ENCODE data around the gene DOK4. TPM values are rescaled to one million over a fixed set of nuclear protein-coding genes. Genes with fewer than 3 reads are reported as not detected.

DOK4 gene
- total RNA-seq, 1 experiment from 2014 or later = 13.1 TPM

- Histone ChIP-seq H4K91ac (ENCODE audit: insufficient read length, low read depth, low read length) (no peak overlapping the region), H4K20me1 (ENCODE audit: control insufficient read depth, insufficient read depth, insufficient read length) (no peaks in the 10 kb centered on the region), H2BK15ac (ENCODE audit: low read depth, low read length) (no peak overlapping the region), H3K27me3 (ENCODE audit: insufficient read depth, low read length) (no peaks in the 10 kb centered on the region), H4K5ac (ENCODE audit: insufficient read length, low read depth, low read length) (no peak overlapping the region), H2BK20ac (ENCODE audit: low read depth, low read length, poor library complexity, severe bottlenecking) (no peak overlapping the region), H3K9ac (ENCODE audit: extremely low read depth, insufficient read length, low read length) (no peak overlapping the region), H3K79me1 (ENCODE audit: insufficient read depth, low read depth, low read length, poor library complexity, severe bottlenecking) (no peaks in the 10 kb centered on the region), H3K56ac (ENCODE audit: insufficient read length, low read depth, low read length) (no peak overlapping the region), H4K8ac (replicated peaks; ENCODE audit: insufficient read length, low read depth, low read length) (no peak overlapping the region), H2BK120ac (ENCODE audit: low read depth, low read length, poor library complexity, severe bottlenecking) (no peak overlapping the region), H3K4ac (ENCODE audit: low read depth, low read length) (no peak overlapping the region), H3K4me2 (ENCODE audit: insufficient read depth, insufficient read length, low read length) (no peak overlapping the region), H3K14ac (ENCODE audit: insufficient read depth, low read length) (no peak overlapping the region), H2BK12ac (ENCODE audit: insufficient read length, low read depth, low read length) (no peak overlapping the region), H3K23me2 (ENCODE audit: insufficient read length, low read depth, low read length, poor library complexity, severe bottlenecking) (no peaks in the 10 kb centered on the region), H3T11ph (ENCODE audit: low read length) (no peak overlapping the region), H3K9me3 (ENCODE audit: control insufficient read depth, low read depth, low read length) (no peaks in the 10 kb centered on the region), H3K27ac (ENCODE audit: insufficient read length, low read depth, low read length) (no peak overlapping the region), H3K18ac (ENCODE audit: insufficient read length, low read depth, low read length) (no peak overlapping the region), H2AK5ac (ENCODE audit: insufficient read length, low read length) (no peak overlapping the region), H2BK5ac (ENCODE audit: insufficient read length, low read length) (no peak overlapping the region), H3K4me1 (ENCODE audit: insufficient read depth, low read length) (no peaks in the 10 kb centered on the region), H2AFZ (ENCODE audit: low read length) (no peak overlapping the region), H3K79me2 (ENCODE audit: insufficient read depth, low read length) (no peaks in the 10 kb centered on the region), H3K23ac (ENCODE audit: insufficient read length, low read depth, low read length) (no peak overlapping the region)
- H3K4me1 Mint-ChIP-seq = no peaks in the 10 kb centered on the region
- TF ChIP-seq CTCF (conservative IDR thresholded peaks at IDR 0.05) = no peak
- H3K27me3 Mint-ChIP-seq (ENCODE audit: low read depth) = peaks cover 11% of the 10 kb centered on the region
- WGBS (ENCODE audit: extremely low coverage, insufficient read length, low lambda C conversion rate) = no CpG with 5 or more reads among the region's 4 CpGs
- no peak overlapping the region for H3K4me3 Mint-ChIP-seq
- no peaks in the 10 kb centered on the region for H3K36me3 Mint-ChIP-seq (ENCODE audit: insufficient read depth in 1 of 3, low read depth in 3 of 3)
- DNase-seq = no peak
- peaks cover 6 to 8% of the 10 kb centered on the region in 2 experiments; a peak in 4 of 5 replicates for H3K9me3 Mint-ChIP-seq
- H3K27ac Mint-ChIP-seq = no peak overlapping the region
These were observed 7.5 kb upstream of the DOK4 start for GRCh38 chr16:57493767-57494166.

Measured in H9 (cell line).